Measurements from ENCODE around the gene LRBA. TPM values are rescaled to one million over a fixed set of nuclear protein-coding genes. Genes with fewer than 3 reads are reported as not detected.

The LRBA gene
- total RNA-seq, 1 experiment from 2014 or later = 55.3 TPM

DNA sequence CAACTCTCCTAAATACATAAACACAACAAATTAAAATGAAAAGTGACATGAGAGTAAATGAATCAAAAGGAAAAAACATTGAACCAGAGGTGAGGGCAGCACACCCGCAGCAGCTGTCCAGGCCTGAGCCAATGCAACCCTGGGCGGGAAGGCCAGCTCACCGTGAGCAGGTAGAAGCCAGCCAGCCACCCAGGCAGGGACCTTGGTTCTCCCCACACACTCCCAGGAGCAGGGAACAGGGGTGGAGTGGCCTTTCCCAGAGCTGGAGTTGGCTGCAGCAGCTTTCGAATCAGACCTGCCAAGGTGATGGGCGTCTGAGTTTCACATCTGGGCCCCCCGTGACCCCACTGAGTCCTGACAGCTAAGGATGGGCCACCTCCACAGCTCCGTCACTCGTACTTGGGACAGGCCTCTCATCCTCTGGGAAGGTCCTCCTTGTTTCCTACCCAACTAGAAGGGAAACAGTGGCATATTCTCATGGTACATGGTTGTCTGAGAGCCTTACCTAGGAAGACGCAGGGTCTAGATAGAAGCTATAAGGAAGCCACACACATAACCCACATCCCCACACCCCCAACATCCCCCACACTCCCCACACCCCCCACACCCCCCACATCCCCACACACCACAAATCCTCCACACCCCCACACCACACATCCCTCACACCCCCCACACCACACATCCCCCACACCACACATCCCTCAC, 764.6 kb downstream of the LRBA start:
- Histone ChIP-seq H3K23me2 (ENCODE audit: insufficient read length, low read depth, low read length, poor library complexity, severe bottlenecking) (no peaks in the 10 kb centered on the region), H3K79me1 (ENCODE audit: insufficient read depth, low read depth, low read length, poor library complexity, severe bottlenecking) (no peaks in the 10 kb centered on the region), H3K27me3 (ENCODE audit: insufficient read depth, low read length) (no peaks in the 10 kb centered on the region), H4K20me1 (ENCODE audit: control insufficient read depth, insufficient read depth, insufficient read length) (no peaks in the 10 kb centered on the region), H2AFZ (ENCODE audit: low read length) (no peak overlapping the region), H4K91ac (ENCODE audit: insufficient read length, low read depth, low read length) (no peak overlapping the region), H3K56ac (ENCODE audit: insufficient read length, low read depth, low read length) (no peak overlapping the region), H2BK15ac (ENCODE audit: low read depth, low read length) (no peak overlapping the region), H3K9ac (ENCODE audit: extremely low read depth, insufficient read length, low read length) (no peak overlapping the region), H3K79me2 (ENCODE audit: insufficient read depth, low read length) (no peaks in the 10 kb centered on the region), H4K8ac (replicated peaks; ENCODE audit: insufficient read length, low read depth, low read length) (no peak overlapping the region), H3K14ac (ENCODE audit: insufficient read depth, low read length) (no peak overlapping the region), H2BK12ac (ENCODE audit: insufficient read length, low read depth, low read length) (no peak overlapping the region), H2AK5ac (ENCODE audit: insufficient read length, low read length) (no peak overlapping the region), H2BK120ac (ENCODE audit: low read depth, low read length, poor library complexity, severe bottlenecking) (no peak overlapping the region), H3K27ac (ENCODE audit: insufficient read length, low read depth, low read length) (no peak overlapping the region), H3K4me2 (ENCODE audit: insufficient read depth, insufficient read length, low read length) (no peak overlapping the region), H2BK5ac (ENCODE audit: insufficient read length, low read length) (no peak overlapping the region), H2BK20ac (ENCODE audit: low read depth, low read length, poor library complexity, severe bottlenecking) (no peak overlapping the region), H3T11ph (ENCODE audit: low read length) (no peak overlapping the region), H4K5ac (ENCODE audit: insufficient read length, low read depth, low read length) (no peak overlapping the region), H3K9me3 (ENCODE audit: control insufficient read depth, low read depth, low read length) (no peaks in the 10 kb centered on the region), H3K4me1 (ENCODE audit: insufficient read depth, low read length) (peaks cover 3% of the 10 kb centered on the region), H3K18ac (ENCODE audit: insufficient read length, low read depth, low read length) (no peak overlapping the region), H3K4ac (ENCODE audit: low read depth, low read length) (no peak overlapping the region), H3K23ac (ENCODE audit: insufficient read length, low read depth, low read length) (no peak overlapping the region)
- H3K4me3 Mint-ChIP-seq = no peak overlapping the region
- no CpG with 5 or more reads among the region's 9 CpGs for WGBS (ENCODE audit: extremely low coverage, insufficient read length, low lambda C conversion rate)
- TF ChIP-seq, protein P1, sequence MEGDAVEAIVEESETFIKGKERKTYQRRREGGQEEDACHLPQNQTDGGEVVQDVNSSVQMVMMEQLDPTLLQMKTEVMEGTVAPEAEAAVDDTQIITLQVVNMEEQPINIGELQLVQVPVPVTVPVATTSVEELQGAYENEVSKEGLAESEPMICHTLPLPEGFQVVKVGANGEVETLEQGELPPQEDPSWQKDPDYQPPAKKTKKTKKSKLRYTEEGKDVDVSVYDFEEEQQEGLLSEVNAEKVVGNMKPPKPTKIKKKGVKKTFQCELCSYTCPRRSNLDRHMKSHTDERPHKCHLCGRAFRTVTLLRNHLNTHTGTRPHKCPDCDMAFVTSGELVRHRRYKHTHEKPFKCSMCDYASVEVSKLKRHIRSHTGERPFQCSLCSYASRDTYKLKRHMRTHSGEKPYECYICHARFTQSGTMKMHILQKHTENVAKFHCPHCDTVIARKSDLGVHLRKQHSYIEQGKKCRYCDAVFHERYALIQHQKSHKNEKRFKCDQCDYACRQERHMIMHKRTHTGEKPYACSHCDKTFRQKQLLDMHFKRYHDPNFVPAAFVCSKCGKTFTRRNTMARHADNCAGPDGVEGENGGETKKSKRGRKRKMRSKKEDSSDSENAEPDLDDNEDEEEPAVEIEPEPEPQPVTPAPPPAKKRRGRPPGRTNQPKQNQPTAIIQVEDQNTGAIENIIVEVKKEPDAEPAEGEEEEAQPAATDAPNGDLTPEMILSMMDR (conservative IDR thresholded peaks at IDR 0.05) = no peak
- peaks cover 24 to 29% of the 10 kb centered on the region in 2 experiments for H3K4me1 Mint-ChIP-seq
- peaks cover 0 to 4% (median 0%) of the 10 kb centered on the region in 3 experiments; a peak in 1 of 7 replicates for H3K36me3 Mint-ChIP-seq (ENCODE audit: insufficient read depth in 1 of 3, low read depth in 3 of 3)
- no peak for DNase-seq
- H3K27me3 Mint-ChIP-seq (ENCODE audit: low read depth) = no peaks in the 10 kb centered on the region; the same call in 1 of the 2 replicates
- H3K27ac Mint-ChIP-seq = no peak overlapping the region
- peaks cover 3 to 4% of the 10 kb centered on the region in 2 experiments; a peak in 2 of 5 replicates for H3K9me3 Mint-ChIP-seq
